GM10266 (cell line): ENCODE data around the gene LILRA6.
A peak's percentile ranks its signal among the peaks of the same experiment; 100 is the strongest.
"Not testable (repeated sequence)": the region's sequence is repeated elsewhere in the genome, so short reads cannot be mapped to it uniquely, and the experiment has no call there.

ENCODE experiments used
- DNase-seq: peaks from one replicate; pipeline ENCODE4 v3.0.0; 2012; ENCODE audit errors: extremely low spot score
- CTCF ChIP-seq: IDR thresholded peaks from 2 replicates; pipeline ENCODE4 v1.5.1; 2012; ENCODE audit warnings: mild to moderate bottlenecking, low read depth; ENCODE audit not compliant: control insufficient read depth, insufficient read depth; ENCODE audit errors: missing control alignments

The LILRA6 gene

GRCh38 chr19:54275951-54276350 lies 33.4 kb upstream of the LILRA6 start:
- TF ChIP-seq CTCF = no peak
- DNase-seq = no peak

GRCh38 chr19:54274516-54274915 lies 31.9 kb upstream of the LILRA6 start:
- not testable (repeated sequence) for DNase-seq

- no peak for DNase-seq
- no peak for TF ChIP-seq CTCF
Observed at GRCh38 chr19:54273821-54274220, 31.2 kb upstream of the LILRA6 start.

- DNase-seq = not testable (repeated sequence)
Observed at GRCh38 chr19:54272181-54272580, 29.6 kb upstream of the LILRA6 start.

GRCh38 chr19:54271587-54271986 lies 29.0 kb upstream of the LILRA6 start:
- DNase-seq = not testable (repeated sequence)

- no peak for DNase-seq
- TF ChIP-seq CTCF = no peak
Observed at GRCh38 chr19:54271106-54271505, 28.5 kb upstream of the LILRA6 start.

GRCh38 chr19:54268936-54269335 lies 26.3 kb upstream of the LILRA6 start:
- DNase-seq = no peak
- no peak for TF ChIP-seq CTCF

GRCh38 chr19:54266133-54266532 lies 23.5 kb upstream of the LILRA6 start:
- peak; percentile 65 for DNase-seq
- peak; percentile 81 for TF ChIP-seq CTCF

GRCh38 chr19:54262470-54262869 lies 19.9 kb upstream of the LILRA6 start:
- TF ChIP-seq CTCF = no peak
- DNase-seq = no peak
